ENCODE data around the gene POLG2. TPM values are rescaled to one million over a fixed set of nuclear protein-coding genes. Genes with fewer than 3 reads are reported as not detected.

POLG2 gene
- total RNA-seq (2021; ENCODE audit: unreplicated experiment) (51.5 TPM), Bru-seq, nascent RNA (percentile 91 among the genes with signal in this experiment), BruChase-seq, experiment 1, labeled RNA remaining after a 6-hour chase (percentile 90 among the genes with signal in this experiment), BruChase-seq, experiment 2, labeled RNA remaining after a 2-hour chase (percentile 93 among the genes with signal in this experiment)
- polyA plus RNA-seq (2012) = 14.8 and 19.2 TPM in 2 replicates
- long read RNA-seq, transcript POLG2-201 (8 exons, 1,564 nt) = major isoform, 16 of 53 reads
- long read RNA-seq, transcript POLG2-204 (4 exons, 565 nt) = minor isoform, 5 of 53 reads
- long read RNA-seq, partial matches to known transcripts = 7 of 53 reads
- long read RNA-seq, other reads (novel, unspliced or antisense) = 25 of 53 reads

DNA sequence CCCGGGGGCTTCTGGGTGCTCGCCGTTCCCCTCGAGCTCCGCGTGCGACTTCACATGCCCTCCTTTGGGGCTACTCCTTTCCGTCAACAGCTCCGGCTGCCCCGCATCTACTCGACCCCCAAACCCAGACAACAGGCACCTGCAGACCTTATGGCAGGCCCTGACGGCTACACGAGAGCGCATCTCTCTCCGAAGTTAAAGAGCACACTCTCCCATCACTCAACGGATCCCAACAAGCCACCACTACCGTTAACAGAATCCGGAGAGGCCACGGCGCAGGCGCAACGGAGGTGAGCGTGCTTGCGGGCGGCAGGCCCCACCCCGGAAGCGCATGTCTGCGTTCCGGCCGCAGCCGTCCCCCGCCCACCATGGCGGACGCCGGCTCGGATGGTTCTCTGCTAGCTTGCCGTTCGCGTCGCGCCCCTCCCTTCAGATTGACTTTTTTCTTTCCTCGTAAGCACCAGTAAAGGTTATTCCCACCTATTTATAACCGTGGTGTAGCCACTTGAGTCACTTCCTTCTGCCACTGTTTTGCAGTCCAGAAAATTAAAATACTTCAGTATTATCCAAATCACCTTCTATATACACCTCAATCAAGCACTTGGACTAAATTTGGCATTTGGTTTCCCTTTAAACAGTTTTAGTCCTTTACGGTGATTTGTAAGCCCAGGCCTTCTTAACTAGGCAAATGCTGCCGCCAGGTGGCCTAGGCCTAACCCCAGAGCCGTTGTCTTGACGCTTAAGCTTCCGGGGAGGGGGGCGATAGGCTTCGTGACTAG, at the start of gene POLG2:
TSS of gene POLG2 (minus strand) at position 269 of the 779 bp plus-strand sequence. CDS start at position 183, 86 bp downstream.
- Histone ChIP-seq H3K36me3 (ENCODE audit: control insufficient read depth in 1 of 2, insufficient read depth in 2 of 2, low read length in 2 of 2) (peaks cover 32 to 36% of the 10 kb centered on the region in 2 experiments), H3K27ac (ENCODE audit: low read depth, low read length) (peak within 1 kb of the TSS; percentile 79), H3K9me3 (ENCODE audit: control insufficient read depth in 1 of 2, insufficient read depth in 1 of 2, low read depth in 1 of 2, low read length in 2 of 2) (no peaks in the 10 kb centered on the region), H4K20me1 (ENCODE audit: insufficient read depth) (peaks cover 35% of the 10 kb centered on the region; the same call in 1 of the 2 replicates), H3K4me1 (ENCODE audit: control insufficient read depth in 1 of 2, insufficient read depth in 2 of 2, low read length in 2 of 2) (peaks cover 10 to 52% of the 10 kb centered on the region in 2 experiments; a peak in 3 of 4 replicates), H3K9ac (ENCODE audit: low read length) (peak within 1 kb of the TSS; percentile 77), H3K27me3 (ENCODE audit: insufficient read depth, low read length) (no peaks in the 10 kb centered on the region), H3K79me2 (ENCODE audit: insufficient read depth, low read length) (peaks cover 74% of the 10 kb centered on the region), H3K9me2 (ENCODE audit: insufficient read depth) (no peaks in the 10 kb centered on the region), H3K4me3 (replicated peaks in 1 of 2; ENCODE audit: low read depth in 1 of 2, low read length in 2 of 2) (peak within 1 kb of the TSS; percentile 73 to 78), H3K4me2 (ENCODE audit: low read length) (peak within 1 kb of the TSS; percentile 80), H2AFZ (ENCODE audit: low read depth, low read length, poor library complexity, severe bottlenecking) (no peak within 1 kb of the TSS)
- ChIA-PET CTCF (interaction anchor here (1.3 to 4.5 kb wide), 3 partner anchors 9 to 76 kb away, joined by 3 to 68 read pairs (median 14); partner anchors contain the start of genes CEP95 and DDX5), POLR2A (interaction anchor here (0.7 to 8.5 kb wide), 8 partner anchors 9 to 152 kb away, joined by 3 to 119 read pairs (median 4); partner anchors contain the start of genes CEP95 and DDX5), RAD21 (ENCODE audit: low non-redundant PET in 1 of 2, low total read pairs in 2 of 2, uncharacterized antibody in 2 of 2, unreplicated experiment in 2 of 2) (interaction anchor here in 1 of 2 experiments (0.7 to 1.7 kb wide), 3 partner anchors 10 to 77 kb away, joined by 3 to 5 read pairs (median 5); partner anchors contain the start of genes CEP95 and DDX5)
- peak; percentile 87 for DNase-seq (ENCODE audit: low read depth, low spot score)
- BruUV-seq (replicated peaks) = TSS peak; percentile 99
- intact Hi-C loops (cut with micrococcal nuclease) = loop anchor here (1.0 to 10.0 kb wide), 3 partner anchors 9 to 352 kb away; partner anchors contain the start of genes CEP95, DDX5 and SMURF2
- peak; percentile 88 for ATAC-seq
- TF ChIP-seq SRF (IDR thresholded peaks at IDR 0.05; ENCODE audit: low read depth) (no peak), POLR2AphosphoS5 (IDR thresholded peaks at IDR 0.05; ENCODE audit: low read depth, low read length) (peak; percentile 97), EZH2 (IDR thresholded peaks at IDR 0.05) (no peak), TCF7L2 (IDR thresholded peaks at IDR 0.05; ENCODE audit: borderline replicate concordance, extremely low read depth, insufficient read depth, insufficient read length) (peak; percentile 13), ELF1 (IDR thresholded peaks at IDR 0.05; ENCODE audit: borderline replicate concordance, low read depth) (peak; percentile 78), CBX3 (IDR thresholded peaks at IDR 0.05; ENCODE audit: low read depth) (peak; percentile 38; the same call in 1 of the 2 replicates), JUND (IDR thresholded peaks at IDR 0.05) (peak; percentile 32; the same call in 1 of the 2 replicates), SP1 (IDR thresholded peaks at IDR 0.05; ENCODE audit: low read depth) (peak; percentile 58), FOSL1 (IDR thresholded peaks at IDR 0.05; ENCODE audit: low read depth) (no peak), ZFX (IDR thresholded peaks at IDR 0.05) (peak; percentile 68), RAD21 (IDR thresholded peaks at IDR 0.05; ENCODE audit: low read depth) (peak; percentile 75), ZNF274 (IDR thresholded peaks at IDR 0.05; ENCODE audit: low read depth, low read length) (no peak), EZH2phosphoT487 (IDR thresholded peaks at IDR 0.05; ENCODE audit: borderline replicate concordance) (no peak), SIN3A (IDR thresholded peaks at IDR 0.05; ENCODE audit: low read depth) (peak; percentile 70), EGR1 (IDR thresholded peaks at IDR 0.05; ENCODE audit: low read depth) (peak; percentile 68)
- TF ChIP-seq, protein P1, sequence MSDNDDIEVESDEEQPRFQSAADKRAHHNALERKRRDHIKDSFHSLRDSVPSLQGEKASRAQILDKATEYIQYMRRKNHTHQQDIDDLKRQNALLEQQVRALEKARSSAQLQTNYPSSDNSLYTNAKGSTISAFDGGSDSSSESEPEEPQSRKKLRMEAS (IDR thresholded peaks at IDR 0.05) = peak; percentile 87
- TF ChIP-seq, protein P2, sequence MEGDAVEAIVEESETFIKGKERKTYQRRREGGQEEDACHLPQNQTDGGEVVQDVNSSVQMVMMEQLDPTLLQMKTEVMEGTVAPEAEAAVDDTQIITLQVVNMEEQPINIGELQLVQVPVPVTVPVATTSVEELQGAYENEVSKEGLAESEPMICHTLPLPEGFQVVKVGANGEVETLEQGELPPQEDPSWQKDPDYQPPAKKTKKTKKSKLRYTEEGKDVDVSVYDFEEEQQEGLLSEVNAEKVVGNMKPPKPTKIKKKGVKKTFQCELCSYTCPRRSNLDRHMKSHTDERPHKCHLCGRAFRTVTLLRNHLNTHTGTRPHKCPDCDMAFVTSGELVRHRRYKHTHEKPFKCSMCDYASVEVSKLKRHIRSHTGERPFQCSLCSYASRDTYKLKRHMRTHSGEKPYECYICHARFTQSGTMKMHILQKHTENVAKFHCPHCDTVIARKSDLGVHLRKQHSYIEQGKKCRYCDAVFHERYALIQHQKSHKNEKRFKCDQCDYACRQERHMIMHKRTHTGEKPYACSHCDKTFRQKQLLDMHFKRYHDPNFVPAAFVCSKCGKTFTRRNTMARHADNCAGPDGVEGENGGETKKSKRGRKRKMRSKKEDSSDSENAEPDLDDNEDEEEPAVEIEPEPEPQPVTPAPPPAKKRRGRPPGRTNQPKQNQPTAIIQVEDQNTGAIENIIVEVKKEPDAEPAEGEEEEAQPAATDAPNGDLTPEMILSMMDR (IDR thresholded peaks at IDR 0.05 in 2 of 3, conservative IDR thresholded peaks at IDR 0.05 in 1 of 3; ENCODE audit: borderline replicate concordance in 1 of 3, insufficient read depth in 1 of 3, low read depth in 2 of 3, low read length in 2 of 3) = peak; percentile 69 to 81 (median 72); a peak in 5 of 6 replicates
- TF ChIP-seq, protein P3, sequence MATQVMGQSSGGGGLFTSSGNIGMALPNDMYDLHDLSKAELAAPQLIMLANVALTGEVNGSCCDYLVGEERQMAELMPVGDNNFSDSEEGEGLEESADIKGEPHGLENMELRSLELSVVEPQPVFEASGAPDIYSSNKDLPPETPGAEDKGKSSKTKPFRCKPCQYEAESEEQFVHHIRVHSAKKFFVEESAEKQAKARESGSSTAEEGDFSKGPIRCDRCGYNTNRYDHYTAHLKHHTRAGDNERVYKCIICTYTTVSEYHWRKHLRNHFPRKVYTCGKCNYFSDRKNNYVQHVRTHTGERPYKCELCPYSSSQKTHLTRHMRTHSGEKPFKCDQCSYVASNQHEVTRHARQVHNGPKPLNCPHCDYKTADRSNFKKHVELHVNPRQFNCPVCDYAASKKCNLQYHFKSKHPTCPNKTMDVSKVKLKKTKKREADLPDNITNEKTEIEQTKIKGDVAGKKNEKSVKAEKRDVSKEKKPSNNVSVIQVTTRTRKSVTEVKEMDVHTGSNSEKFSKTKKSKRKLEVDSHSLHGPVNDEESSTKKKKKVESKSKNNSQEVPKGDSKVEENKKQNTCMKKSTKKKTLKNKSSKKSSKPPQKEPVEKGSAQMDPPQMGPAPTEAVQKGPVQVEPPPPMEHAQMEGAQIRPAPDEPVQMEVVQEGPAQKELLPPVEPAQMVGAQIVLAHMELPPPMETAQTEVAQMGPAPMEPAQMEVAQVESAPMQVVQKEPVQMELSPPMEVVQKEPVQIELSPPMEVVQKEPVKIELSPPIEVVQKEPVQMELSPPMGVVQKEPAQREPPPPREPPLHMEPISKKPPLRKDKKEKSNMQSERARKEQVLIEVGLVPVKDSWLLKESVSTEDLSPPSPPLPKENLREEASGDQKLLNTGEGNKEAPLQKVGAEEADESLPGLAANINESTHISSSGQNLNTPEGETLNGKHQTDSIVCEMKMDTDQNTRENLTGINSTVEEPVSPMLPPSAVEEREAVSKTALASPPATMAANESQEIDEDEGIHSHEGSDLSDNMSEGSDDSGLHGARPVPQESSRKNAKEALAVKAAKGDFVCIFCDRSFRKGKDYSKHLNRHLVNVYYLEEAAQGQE (IDR thresholded peaks at IDR 0.05; ENCODE audit: low read depth) = no peak
- TF ChIP-seq, protein P4, sequence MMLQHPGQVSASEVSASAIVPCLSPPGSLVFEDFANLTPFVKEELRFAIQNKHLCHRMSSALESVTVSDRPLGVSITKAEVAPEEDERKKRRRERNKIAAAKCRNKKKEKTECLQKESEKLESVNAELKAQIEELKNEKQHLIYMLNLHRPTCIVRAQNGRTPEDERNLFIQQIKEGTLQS (IDR thresholded peaks at IDR 0.05) = no peak
